ENCODE measurements around the gene AQP1. TPM values are rescaled to one million over a fixed set of nuclear protein-coding genes. Genes with fewer than 3 reads are reported as not detected.

Gene AQP1
- total RNA-seq, 1 experiment from 2014 or later = 0.15 TPM

GRCh38 chr7:30950197-30950596, 38.5 kb downstream of the AQP1 start:
- Histone ChIP-seq H4K8ac (replicated peaks; ENCODE audit: insufficient read length, low read depth, low read length) (no peak overlapping the region), H4K5ac (ENCODE audit: insufficient read length, low read depth, low read length) (no peak overlapping the region), H3K4me1 (ENCODE audit: insufficient read depth, low read length) (no peaks in the 10 kb centered on the region), H4K20me1 (ENCODE audit: control insufficient read depth, insufficient read depth, insufficient read length) (no peaks in the 10 kb centered on the region), H2BK15ac (ENCODE audit: low read depth, low read length) (no peak overlapping the region), H3K79me2 (ENCODE audit: insufficient read depth, low read length) (peaks cover 3% of the 10 kb centered on the region; the same call in 1 of the 2 replicates), H3K23me2 (ENCODE audit: insufficient read length, low read depth, low read length, poor library complexity, severe bottlenecking) (no peaks in the 10 kb centered on the region), H3K56ac (ENCODE audit: insufficient read length, low read depth, low read length) (no peak overlapping the region), H3T11ph (ENCODE audit: low read length) (no peak overlapping the region), H3K79me1 (ENCODE audit: insufficient read depth, low read depth, low read length, poor library complexity, severe bottlenecking) (no peaks in the 10 kb centered on the region), H3K4me2 (ENCODE audit: insufficient read depth, insufficient read length, low read length) (no peak overlapping the region), H4K91ac (ENCODE audit: insufficient read length, low read depth, low read length) (no peak overlapping the region), H3K14ac (ENCODE audit: insufficient read depth, low read length) (no peak overlapping the region), H2AFZ (ENCODE audit: low read length) (no peak overlapping the region), H3K4ac (ENCODE audit: low read depth, low read length) (no peak overlapping the region), H3K27me3 (ENCODE audit: insufficient read depth, low read length) (no peaks in the 10 kb centered on the region), H3K9me3 (ENCODE audit: control insufficient read depth, low read depth, low read length) (no peaks in the 10 kb centered on the region), H2BK5ac (ENCODE audit: insufficient read length, low read length) (no peak overlapping the region), H3K18ac (ENCODE audit: insufficient read length, low read depth, low read length) (no peak overlapping the region), H2BK20ac (ENCODE audit: low read depth, low read length, poor library complexity, severe bottlenecking) (no peak overlapping the region), H3K9ac (ENCODE audit: extremely low read depth, insufficient read length, low read length) (no peak overlapping the region), H3K23ac (ENCODE audit: insufficient read length, low read depth, low read length) (no peak overlapping the region), H2AK5ac (ENCODE audit: insufficient read length, low read length) (no peak overlapping the region), H3K27ac (ENCODE audit: insufficient read length, low read depth, low read length) (no peak overlapping the region), H2BK12ac (ENCODE audit: insufficient read length, low read depth, low read length) (no peak overlapping the region), H2BK120ac (ENCODE audit: low read depth, low read length, poor library complexity, severe bottlenecking) (no peak overlapping the region)
- H3K27me3 Mint-ChIP-seq (ENCODE audit: low read depth) = peaks cover 34% of the 10 kb centered on the region
- no peak for DNase-seq
- no peaks in the 10 kb centered on the region for H3K4me1 Mint-ChIP-seq
- no peak overlapping the region for H3K4me3 Mint-ChIP-seq
- H3K36me3 Mint-ChIP-seq (ENCODE audit: insufficient read depth in 1 of 3, low read depth in 3 of 3) = peaks cover 0 to 3% (median 0%) of the 10 kb centered on the region in 3 experiments; a peak in 2 of 7 replicates
- peaks cover 8% of the 10 kb centered on the region in 2 experiments; a peak in 4 of 5 replicates for H3K9me3 Mint-ChIP-seq
- TF ChIP-seq CTCF (conservative IDR thresholded peaks at IDR 0.05) = no peak
- H3K27ac Mint-ChIP-seq = no peak overlapping the region

Measured in H9 (cell line).